GM18507 (cell line): ENCODE results near the gene NBAS.
"Not testable (repeated sequence)": the region's sequence is repeated elsewhere in the genome, so short reads cannot be mapped to it uniquely, and the experiment has no call there.

ENCODE experiments used
- DNase-seq: peaks from one replicate; pipeline ENCODE4 v3.0.0; 2011; ENCODE audit warnings: low read depth; ENCODE audit not compliant: insufficient read length; ENCODE audit errors: extremely low spot score
- FAIRE-seq: peaks from 2 replicates; lab custom pipeline; 2011; peaks lifted over from hg19 to GRCh38; lab: Jason Lieb, UNC

Gene NBAS

GRCh38 chr2:15293262-15293937 is 267.7 kb downstream of the NBAS start:
- DNase-seq (peak; percentile 14), FAIRE-seq (peak; percentile 69)

GRCh38 chr2:15287447-15288184 is 273.5 kb downstream of the NBAS start:
- DNase-seq, result no peak
- FAIRE-seq, result no peak

- DNase-seq (no peak), FAIRE-seq (no peak)
These were observed 276.5 kb downstream of the NBAS start for GRCh38 chr2:15284614-15285013.

GRCh38 chr2:15281681-15282080 is 279.5 kb downstream of the NBAS start:
- no peak for DNase-seq
- FAIRE-seq, result no peak

- DNase-seq (no peak), FAIRE-seq (no peak)
These were observed 281.8 kb downstream of the NBAS start for GRCh38 chr2:15279201-15279876.

- no peak for FAIRE-seq
- DNase-seq, result no peak
These were observed 282.8 kb downstream of the NBAS start for GRCh38 chr2:15278296-15278695.

- DNase-seq (no peak), FAIRE-seq (no peak)
These were observed 285.8 kb downstream of the NBAS start for GRCh38 chr2:15275346-15275745.

GRCh38 chr2:15273452-15273851 is 287.7 kb downstream of the NBAS start:
- no peak for DNase-seq
- no peak for FAIRE-seq

- FAIRE-seq, result no peak
These were observed 288.2 kb downstream of the NBAS start for GRCh38 chr2:15272942-15273341.

GRCh38 chr2:15271941-15272542 is 289.1 kb downstream of the NBAS start:
- no peak for DNase-seq
- FAIRE-seq, result no peak

More at GRCh38 chr2:15272942-15273341, 288.2 kb downstream of the NBAS start:
- no peak for DNase-seq

- DNase-seq (no peak), FAIRE-seq (no peak)
These were observed 289.9 kb downstream of the NBAS start for GRCh38 chr2:15271276-15271675.

- FAIRE-seq (no peak), DNase-seq (no peak)
These were observed 292.1 kb downstream of the NBAS start for GRCh38 chr2:15269043-15269442.

- DNase-seq (no peak), FAIRE-seq (no peak)
These were observed 295.2 kb downstream of the NBAS start for GRCh38 chr2:15265889-15266288.

- FAIRE-seq (no peak), DNase-seq (no peak)
These were observed 297.0 kb downstream of the NBAS start for GRCh38 chr2:15263976-15264685.

- DNase-seq (no peak), FAIRE-seq (no peak)
These were observed 298.3 kb downstream of the NBAS start for GRCh38 chr2:15262792-15263191.

- DNase-seq (no peak), FAIRE-seq (no peak)
These were observed 300.3 kb downstream of the NBAS start for GRCh38 chr2:15260835-15261234.

- DNase-seq, result no peak
- no peak for FAIRE-seq
These were observed 300.9 kb downstream of the NBAS start for GRCh38 chr2:15260196-15260595.

GRCh38 chr2:15259356-15259756 is 301.8 kb downstream of the NBAS start:
- FAIRE-seq (no peak), DNase-seq (no peak)

GRCh38 chr2:15258385-15258784 is 302.7 kb downstream of the NBAS start:
- not testable (repeated sequence) for FAIRE-seq

More at GRCh38 chr2:15258385-15258784, 302.7 kb downstream of the NBAS start:
- DNase-seq, result not testable (repeated sequence)
